SK-N-SH (cell line): Measurements from ENCODE around the gene UNCX. TPM values are rescaled to one million over a fixed set of nuclear protein-coding genes. Genes with fewer than 3 reads are reported as not detected.

Source experiments
- CTCF ChIA-PET: fragments of 300-600, 350-600 bp; formaldehyde crosslinking; extraction: SDS; loops from one replicate; lab custom pipeline; 2021; lab: Yijun Ruan, JAX
- POLR2A ChIA-PET: fragments of 350-600 bp; sonication (Branson Sonifier 250); formaldehyde crosslinking; extraction: SDS; loops from one replicate; lab custom pipeline; 2020; ENCODE audit warnings: antibody characterized with exemption, inconsistent platforms; lab: Yijun Ruan, JAX
- DNase-seq: peaks from one replicate; pipeline ENCODE4 v3.0.0; 2012
- H2AFZ ChIP-seq: fragments of 200-600 bp; sonication (generic); 2 replicates; pipeline ENCODE4 v1.8.1; 2016; ENCODE audit warnings: antibody characterized with exemption, mild to moderate bottlenecking, low read depth
- H3F3A ChIP-seq: fragments of 200-600 bp; sonication (generic); replicated peaks from 2 replicates; pipeline ENCODE3; 2016; ENCODE audit warnings: antibody characterized with exemption, mild to moderate bottlenecking; ENCODE audit not compliant: insufficient read depth
- H3K27ac ChIP-seq, 2 experiments: fragments of 200-500 bp in 1 of 2; fragments of 200-600 bp in 1 of 2; sonication (Bioruptor generic) in 1 of 2; sonication (generic), shearing (Covaris generic) in 1 of 2; 2 replicates each; pipeline versions ENCODE4 v1.5.1 to v1.6.1; 2014 to 2016; ENCODE audit warnings: low read depth in 2 of 2, inconsistent platforms in 1 of 2, low read length in 1 of 2, mild to moderate bottlenecking in 1 of 2, mixed read lengths in 1 of 2
- H3K27me3 ChIP-seq: fragments of 200-600 bp; sonication (generic), shearing (Covaris generic); 2 replicates; pipeline ENCODE4 v1.6.1; 2016; ENCODE audit warnings: mixed run types; ENCODE audit not compliant: insufficient read depth
- H3K36me3 ChIP-seq, 2 experiments: fragments of 200-500 bp in 1 of 2; fragments of 200-600 bp in 1 of 2; sonication (Bioruptor generic) in 1 of 2; sonication (generic) in 1 of 2; replicated peaks in 1 of 2; 2 replicates each; pipeline versions ENCODE3 to v1.5.1; 2014 to 2016; ENCODE audit warnings: low read length in 1 of 2, mild to moderate bottlenecking in 1 of 2; ENCODE audit not compliant: insufficient read depth in 2 of 2, control insufficient read depth in 1 of 2
- H3K4me1 ChIP-seq, 2 experiments: fragments of 200-500 bp in 1 of 2; fragments of 200-600 bp in 1 of 2; sonication (Bioruptor generic) in 1 of 2; sonication (generic), shearing (Covaris generic) in 1 of 2; 2 replicates each; pipeline versions ENCODE4 v1.5.1 to v1.6.1; 2014 to 2016; ENCODE audit warnings: low read depth in 1 of 2, low read length in 1 of 2, mixed run types in 1 of 2; ENCODE audit not compliant: insufficient read depth in 2 of 2, control insufficient read depth in 1 of 2
- H3K4me2 ChIP-seq: fragments of 200-600 bp; sonication (generic), shearing (Covaris generic); 2 replicates; pipeline ENCODE4 v1.6.1; 2017; ENCODE audit warnings: mixed run types
- H3K4me3 ChIP-seq, 2 experiments: fragments of 200-500 bp in 1 of 2; fragments of 200-600 bp in 1 of 2; sonication (Bioruptor generic) in 1 of 2; sonication (generic), shearing (Covaris generic) in 1 of 2; 2 replicates each; pipeline versions ENCODE4 v1.5.1 to v1.8.1; 2014 to 2016; ENCODE audit warnings: low read depth in 2 of 2, inconsistent platforms in 1 of 2, low read length in 1 of 2, mild to moderate bottlenecking in 1 of 2, mixed read lengths in 1 of 2, moderate library complexity in 1 of 2
- H3K79me2 ChIP-seq: fragments of 200-600 bp; sonication (generic); 2 replicates; pipeline ENCODE4 v1.8.1; 2017; ENCODE audit warnings: mild to moderate bottlenecking; ENCODE audit not compliant: insufficient read depth
- H3K9ac ChIP-seq: fragments of 200-600 bp; sonication (generic); 2 replicates; pipeline ENCODE4 v1.6.1; 2017; ENCODE audit warnings: mixed run types
- H3K9me2 ChIP-seq: fragments of 200-600 bp; sonication (generic); 2 replicates; pipeline ENCODE4 v1.6.1; 2017; ENCODE audit warnings: mixed run types
- H3K9me3 ChIP-seq: fragments of 200-600 bp; sonication (generic); 2 replicates; pipeline ENCODE4 v1.6.1; 2017; ENCODE audit warnings: mixed run types, mild to moderate bottlenecking, moderate library complexity
- H4K20me1 ChIP-seq: fragments of 200-600 bp; sonication (generic); 2 replicates; pipeline ENCODE4 v1.6.1; 2017; ENCODE audit warnings: mild to moderate bottlenecking, mixed run types; ENCODE audit not compliant: insufficient read depth
- CHD2 ChIP-seq: fragments of 150-350 bp; IDR thresholded peaks from 2 replicates; pipeline ENCODE4 v1.6.1; 2018; ENCODE audit warnings: low read length; ENCODE audit not compliant: partially characterized antibody
- CTCF ChIP-seq: fragments of 200-600 bp; sonication (generic); IDR thresholded peaks from 2 replicates; pipeline ENCODE4 v1.6.1; 2017; ENCODE audit warnings: antibody characterized with exemption, mild to moderate bottlenecking, moderate library complexity
- EZH2phosphoT487 ChIP-seq: fragments of 200-600 bp; sonication (generic); IDR thresholded peaks from 2 replicates; pipeline ENCODE4 v1.6.1; 2017; ENCODE audit warnings: low read depth, mixed run types, mild to moderate bottlenecking, antibody characterized with exemption, moderate library complexity, borderline replicate concordance
- MEF2A ChIP-seq: IDR thresholded peaks from 2 replicates; pipeline ENCODE4 v1.4.0; 2012; ENCODE audit warnings: low read depth, borderline replicate concordance
- NFIC ChIP-seq: IDR thresholded peaks from 2 replicates; pipeline ENCODE4 v1.4.0; 2012; ENCODE audit warnings: borderline replicate concordance
- TEAD4 ChIP-seq: IDR thresholded peaks from 2 replicates; pipeline ENCODE4 v1.4.0; 2012; ENCODE audit warnings: mild to moderate bottlenecking, borderline replicate concordance; ENCODE audit not compliant: insufficient read depth
- WGBS: methylation state at CpG from one replicate; pipeline ENCODE4 v1.1.6; 2017; ENCODE audit warnings: low lambda C conversion rate; 5-methylcytosine and 5-hydroxymethylcytosine counted together
- polyA plus RNA-seq, 3 experiments: library from polyadenylated mRNA; depleted of rRNA; stranded (reverse); fragments of >200 nt; gene quantifications; 2 replicates each; pipeline ENCODE4 v1.2.3, GENCODE V29; 2012

The UNCX gene
- polyA plus RNA-seq, 1 of the 3 experiments (the other 2 are of a cell fraction) = not detected

- H4K20me1 ChIP-seq = peaks cover 58% of the 10 kb centered on the region
- peaks cover 0 to 3% of the 10 kb centered on the region in 2 experiments; a peak in 1 of 4 replicates for H3K4me1 ChIP-seq
- H3K4me2 ChIP-seq = no peak overlapping the region
- no peak overlapping the region for H2AFZ ChIP-seq
- peaks cover 94% of the 10 kb centered on the region for H3K27me3 ChIP-seq
- H3K4me3 ChIP-seq = no peak overlapping the region
- no peaks in the 10 kb centered on the region for H3K36me3 ChIP-seq
- ChIA-PET CTCF (interaction anchor here (0.9 to 11.4 kb wide), 29 partner anchors 8 to 247 kb away, joined by 3 to 218 read pairs (median 13); partner anchors contain the start of gene MICALL2), POLR2A (no interaction called here)
- H3K9me2 ChIP-seq = no peaks in the 10 kb centered on the region
- no peaks in the 10 kb centered on the region for H3K79me2 ChIP-seq
- 27% methylated on average over 19 of the region's 25 CpGs for WGBS
- no peak overlapping the region for H3K27ac ChIP-seq
- no peak for TF ChIP-seq MEF2A
- no peak for TF ChIP-seq CTCF
- TF ChIP-seq EZH2phosphoT487 = peak; percentile 53; the same call in 1 of the 2 replicates
- TF ChIP-seq TEAD4 = no peak
- no peak for TF ChIP-seq CHD2
- H3F3A ChIP-seq = peaks cover 28% of the 10 kb centered on the region
- H3K9ac ChIP-seq = no peak overlapping the region
- H3K9me3 ChIP-seq = no peaks in the 10 kb centered on the region
- DNase-seq = no peak
Measured at GRCh38 chr7:1227071-1227804, 5.4 kb upstream of the UNCX start.

- ChIA-PET POLR2A (no interaction called here), CTCF (interaction anchor here (0.9 to 11.4 kb wide), 20 partner anchors 9 to 246 kb away, joined by 3 to 218 read pairs (median 6); no protein-coding TSS in a partner anchor)
Measured at GRCh38 chr7:1227814-1228544, 4.7 kb upstream of the UNCX start.

More at GRCh38 chr7:1227814-1228544, 4.7 kb upstream of the UNCX start:
- H3K27me3 ChIP-seq = peaks cover 88% of the 10 kb centered on the region
- 5% methylated on average over 13 of the region's 13 CpGs for WGBS
- H3K4me2 ChIP-seq = no peak overlapping the region
- no peaks in the 10 kb centered on the region for H3K36me3 ChIP-seq
- no peaks in the 10 kb centered on the region for H3K79me2 ChIP-seq
- H3K27ac ChIP-seq = no peak overlapping the region
- DNase-seq = no peak
- H3K4me1 ChIP-seq = peaks cover 0 to 3% of the 10 kb centered on the region in 2 experiments; a peak in 1 of 4 replicates
- no peak overlapping the region for H2AFZ ChIP-seq
- H4K20me1 ChIP-seq = peaks cover 57% of the 10 kb centered on the region
- no peak overlapping the region for H3K9ac ChIP-seq
- H3K9me2 ChIP-seq = no peaks in the 10 kb centered on the region
- peaks cover 28% of the 10 kb centered on the region for H3F3A ChIP-seq
- H3K4me3 ChIP-seq = no peak overlapping the region
- H3K9me3 ChIP-seq = no peaks in the 10 kb centered on the region
- TF ChIP-seq NFIC (no peak), EZH2phosphoT487 (peak; percentile 36; the same call in 1 of the 2 replicates)
